ENCODE data around the gene C16orf74. TPM values are rescaled to one million over a fixed set of nuclear protein-coding genes. Genes with fewer than 3 reads are reported as not detected.

The C16orf74 gene
- total and polyA plus RNA-seq, 8 donors = 1.3 to 17.5 (median 11.9) TPM

DNA sequence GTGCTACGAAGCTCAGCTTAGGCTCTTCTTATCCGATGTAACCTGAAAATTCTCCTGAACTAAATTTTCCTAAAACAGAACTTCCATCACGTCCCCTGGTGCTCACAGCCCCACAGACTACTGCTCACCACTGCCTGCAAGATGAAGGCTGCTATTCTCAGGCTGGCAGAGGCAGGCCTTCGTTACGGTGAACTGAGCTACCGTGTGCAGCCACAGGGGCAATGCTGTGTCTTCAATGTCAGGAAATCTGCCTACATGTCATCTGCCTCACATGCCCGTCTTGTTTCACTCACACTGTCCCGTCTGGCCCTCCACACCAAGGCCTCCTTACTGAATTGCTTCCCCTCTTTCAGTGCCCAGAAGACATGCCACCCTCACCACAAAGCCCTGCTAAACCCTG, 32.5 kb upstream of the C16orf74 start:
- H3K9me3 ChIP-seq = no peaks in the 10 kb centered on the region
- TF ChIP-seq, protein P1, sequence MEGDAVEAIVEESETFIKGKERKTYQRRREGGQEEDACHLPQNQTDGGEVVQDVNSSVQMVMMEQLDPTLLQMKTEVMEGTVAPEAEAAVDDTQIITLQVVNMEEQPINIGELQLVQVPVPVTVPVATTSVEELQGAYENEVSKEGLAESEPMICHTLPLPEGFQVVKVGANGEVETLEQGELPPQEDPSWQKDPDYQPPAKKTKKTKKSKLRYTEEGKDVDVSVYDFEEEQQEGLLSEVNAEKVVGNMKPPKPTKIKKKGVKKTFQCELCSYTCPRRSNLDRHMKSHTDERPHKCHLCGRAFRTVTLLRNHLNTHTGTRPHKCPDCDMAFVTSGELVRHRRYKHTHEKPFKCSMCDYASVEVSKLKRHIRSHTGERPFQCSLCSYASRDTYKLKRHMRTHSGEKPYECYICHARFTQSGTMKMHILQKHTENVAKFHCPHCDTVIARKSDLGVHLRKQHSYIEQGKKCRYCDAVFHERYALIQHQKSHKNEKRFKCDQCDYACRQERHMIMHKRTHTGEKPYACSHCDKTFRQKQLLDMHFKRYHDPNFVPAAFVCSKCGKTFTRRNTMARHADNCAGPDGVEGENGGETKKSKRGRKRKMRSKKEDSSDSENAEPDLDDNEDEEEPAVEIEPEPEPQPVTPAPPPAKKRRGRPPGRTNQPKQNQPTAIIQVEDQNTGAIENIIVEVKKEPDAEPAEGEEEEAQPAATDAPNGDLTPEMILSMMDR (IDR thresholded peaks at IDR 0.05) = no peak
- DNase-seq (no peak), ATAC-seq (no peak)
- H3K4me1 ChIP-seq = peaks cover 3 to 21% of the 10 kb centered on the region in 2 donors
- H3K27ac ChIP-seq = no peak overlapping the region
- intact Hi-C loops (cut with DNase I) = no loop called here
- no peaks in the 10 kb centered on the region for H3K27me3 ChIP-seq
- no peak overlapping the region for H3K4me3 ChIP-seq
- peaks cover 0 to 79% of the 10 kb centered on the region in 2 donors for H3K36me3 ChIP-seq

DNA sequence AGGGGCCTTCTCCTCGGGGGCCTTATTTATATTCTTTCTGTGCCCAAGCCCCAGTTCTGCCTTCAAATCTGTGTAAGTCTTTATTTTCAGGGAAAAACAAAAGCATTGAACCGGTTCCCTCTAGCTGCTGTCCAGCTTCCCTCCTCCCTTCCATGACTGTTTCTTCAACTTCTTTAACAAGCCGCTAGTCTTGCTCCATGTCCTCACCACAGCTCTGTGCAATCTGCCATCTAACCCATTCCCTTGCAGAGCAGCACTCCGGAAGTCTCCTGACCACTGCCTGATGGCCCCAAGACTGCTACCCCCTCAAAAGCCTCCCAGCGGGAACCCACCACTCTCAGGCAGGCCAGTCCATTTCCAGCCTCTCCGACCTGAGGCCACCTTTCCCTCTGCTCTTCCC, 31.6 kb upstream of the C16orf74 start:
- DNase-seq (no peak), ATAC-seq (peak; percentile 8)
- intact Hi-C loops (cut with DNase I) = no loop called here
- TF ChIP-seq, protein P1 (IDR thresholded peaks at IDR 0.05) = no peak
- no peak overlapping the region for H3K4me3 ChIP-seq
- peak overlapping the region in 1 of 2 donors; percentile 55 for H3K27ac ChIP-seq
- peaks cover 3 to 23% of the 10 kb centered on the region in 2 donors for H3K4me1 ChIP-seq
- peaks cover 0 to 79% of the 10 kb centered on the region in 2 donors for H3K36me3 ChIP-seq
- H3K27me3 ChIP-seq = no peaks in the 10 kb centered on the region
- H3K9me3 ChIP-seq = no peaks in the 10 kb centered on the region

DNA sequence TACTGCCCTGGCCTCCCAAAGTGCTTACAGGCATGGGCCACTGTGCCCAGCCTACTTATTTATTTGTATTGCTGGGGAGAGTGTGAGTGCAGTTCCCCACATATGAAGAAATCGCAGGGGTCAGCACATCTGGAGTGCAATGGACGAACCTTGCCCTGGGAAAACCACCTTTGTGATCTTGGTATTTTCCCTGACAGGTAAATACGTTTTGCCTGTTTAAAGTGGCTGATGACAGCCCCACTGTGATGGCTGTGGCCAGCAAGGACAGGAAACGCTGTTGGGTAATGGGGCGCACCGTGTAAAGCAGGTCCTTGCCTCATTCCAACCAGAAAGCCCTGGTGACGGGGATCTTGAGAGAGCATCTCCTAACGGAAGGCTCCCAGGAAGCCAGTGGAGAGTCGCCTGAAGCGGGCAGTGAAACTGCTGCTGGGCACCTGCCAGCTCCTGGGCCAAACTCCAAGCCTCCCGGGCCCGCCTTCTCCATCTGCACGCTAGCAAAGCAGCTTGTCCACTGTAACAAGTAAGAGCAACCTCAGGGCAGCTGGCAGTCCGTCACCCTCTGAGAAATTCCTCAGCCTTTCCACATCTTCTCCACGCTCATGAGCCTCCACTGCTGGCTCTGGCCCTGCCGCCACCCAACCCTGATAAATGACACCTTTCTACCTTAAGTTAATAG, 30.9 kb upstream of the C16orf74 start:
- Histone ChIP-seq H3K36me3 (peaks cover 0 to 77% of the 10 kb centered on the region in 2 donors), H3K27me3 (no peaks in the 10 kb centered on the region), H3K4me3 (no peak overlapping the region), H3K4me1 (peaks cover 3 to 23% of the 10 kb centered on the region in 2 donors), H3K9me3 (no peaks in the 10 kb centered on the region), H3K27ac (peak overlapping the region in 1 of 2 donors; percentile 55)
- intact Hi-C loops (cut with DNase I) = no loop called here
- ATAC-seq (peak; percentile 79), DNase-seq (peak in 1 of 4 donors; percentile 47)
- TF ChIP-seq, protein P1 (IDR thresholded peaks at IDR 0.05) = no peak

DNA sequence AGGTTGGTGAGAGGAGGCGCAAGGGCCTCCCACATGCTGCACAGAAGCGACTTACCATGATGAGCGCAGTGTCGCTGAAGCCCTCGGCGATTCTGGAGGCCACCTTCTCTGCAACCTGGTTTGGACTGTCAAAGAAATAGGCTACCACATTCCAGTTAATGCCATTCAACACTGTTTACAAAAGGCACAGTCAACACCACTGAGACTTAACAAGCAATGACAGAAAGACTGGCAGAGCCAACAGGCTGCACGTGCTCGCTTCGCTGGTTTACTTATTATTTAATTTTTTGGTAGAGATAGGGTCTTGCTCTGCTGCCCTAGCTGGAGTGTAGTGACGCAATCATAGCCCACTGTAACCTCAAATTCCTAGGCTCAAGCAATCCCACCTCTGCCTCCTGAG, 30.3 kb upstream of the C16orf74 start:
- ATAC-seq (no peak), DNase-seq (no peak)
- TF ChIP-seq, protein P1 (IDR thresholded peaks at IDR 0.05) = no peak
- H3K4me1 ChIP-seq = peaks cover 3 to 23% of the 10 kb centered on the region in 2 donors
- no peaks in the 10 kb centered on the region for H3K27me3 ChIP-seq
- H3K27ac ChIP-seq = peak overlapping the region in 1 of 2 donors; percentile 55
- no peaks in the 10 kb centered on the region for H3K9me3 ChIP-seq
- H3K4me3 ChIP-seq = no peak overlapping the region
- intact Hi-C loops (cut with DNase I) = no loop called here
- H3K36me3 ChIP-seq = peaks cover 0 to 77% of the 10 kb centered on the region in 2 donors

DNA sequence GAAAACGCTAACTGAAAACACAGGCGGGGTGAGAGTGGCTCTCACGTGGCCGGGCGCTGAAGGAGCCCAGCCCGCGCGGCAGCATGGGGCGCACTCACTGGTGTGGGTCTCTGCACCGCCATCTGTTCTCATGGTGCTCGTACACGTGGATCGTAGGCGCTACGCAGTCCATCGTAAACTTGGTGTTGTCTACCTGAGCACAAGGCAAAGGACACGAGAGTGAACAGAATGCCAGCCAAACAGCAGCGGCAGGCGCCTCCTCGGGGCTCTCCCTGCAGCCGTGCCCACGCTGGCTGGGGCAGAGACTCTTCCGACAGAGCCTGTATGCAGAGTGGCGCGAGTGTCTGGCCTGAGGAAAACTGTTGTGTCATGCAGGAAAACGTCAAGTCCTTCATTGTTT, 29.4 kb upstream of the C16orf74 start:
- no peaks in the 10 kb centered on the region for H3K9me3 ChIP-seq
- H3K4me1 ChIP-seq = peaks cover 3 to 23% of the 10 kb centered on the region in 2 donors
- ATAC-seq (no peak), DNase-seq (no peak)
- TF ChIP-seq, protein P1 (IDR thresholded peaks at IDR 0.05) = no peak
- no peak overlapping the region for H3K27ac ChIP-seq
- intact Hi-C loops (cut with DNase I) = no loop called here
- H3K36me3 ChIP-seq = peaks cover 0 to 80% of the 10 kb centered on the region in 2 donors
- H3K27me3 ChIP-seq = no peaks in the 10 kb centered on the region
- no peak overlapping the region for H3K4me3 ChIP-seq
